Activated CD4-positive, alpha-beta T cell treated with anti-CD3 and anti-CD28 coated beads, Interleukin-2, Interleukin-4, amounts not matched to agents 100 ng/mL and 50 ng/mL, durations not matched to agents 16 hours and 8 hours (primary cell): ENCODE data around the gene RRN3.
"Not testable (repeated sequence)": the region's sequence is repeated elsewhere in the genome, so short reads cannot be mapped to it uniquely, and the experiment has no call there.

Experiments used
- DNase-seq: peaks from one replicate; pipeline ENCODE4 v3.0.0-alpha.2; 2020; ENCODE audit warnings: low spot score

The RRN3 gene

GRCh38 chr16:15027503-15028344 is 66.3 kb downstream of the RRN3 start:
- DNase-seq = not testable (repeated sequence)

DNA sequence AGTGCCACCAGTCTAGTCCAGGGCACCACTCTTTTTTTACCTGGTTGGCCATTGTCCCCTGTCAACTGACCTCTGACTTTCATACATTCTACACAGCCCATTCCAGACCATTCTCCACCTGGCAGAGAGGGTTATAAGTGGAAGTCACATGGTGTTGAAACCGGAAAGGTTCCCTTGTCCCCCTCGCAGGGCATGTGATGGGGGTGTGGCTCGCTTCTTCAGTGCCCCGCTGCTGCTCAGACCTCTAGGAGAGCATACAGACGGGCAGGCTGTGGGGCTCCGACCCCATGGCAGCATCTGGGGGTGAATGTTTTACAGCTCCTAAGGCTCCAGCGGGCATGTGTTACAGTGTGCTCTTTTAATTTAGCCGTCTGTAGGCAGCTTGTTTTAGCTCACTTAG is 67.0 kb downstream of the RRN3 start:
- DNase-seq = not testable (repeated sequence)

DNA sequence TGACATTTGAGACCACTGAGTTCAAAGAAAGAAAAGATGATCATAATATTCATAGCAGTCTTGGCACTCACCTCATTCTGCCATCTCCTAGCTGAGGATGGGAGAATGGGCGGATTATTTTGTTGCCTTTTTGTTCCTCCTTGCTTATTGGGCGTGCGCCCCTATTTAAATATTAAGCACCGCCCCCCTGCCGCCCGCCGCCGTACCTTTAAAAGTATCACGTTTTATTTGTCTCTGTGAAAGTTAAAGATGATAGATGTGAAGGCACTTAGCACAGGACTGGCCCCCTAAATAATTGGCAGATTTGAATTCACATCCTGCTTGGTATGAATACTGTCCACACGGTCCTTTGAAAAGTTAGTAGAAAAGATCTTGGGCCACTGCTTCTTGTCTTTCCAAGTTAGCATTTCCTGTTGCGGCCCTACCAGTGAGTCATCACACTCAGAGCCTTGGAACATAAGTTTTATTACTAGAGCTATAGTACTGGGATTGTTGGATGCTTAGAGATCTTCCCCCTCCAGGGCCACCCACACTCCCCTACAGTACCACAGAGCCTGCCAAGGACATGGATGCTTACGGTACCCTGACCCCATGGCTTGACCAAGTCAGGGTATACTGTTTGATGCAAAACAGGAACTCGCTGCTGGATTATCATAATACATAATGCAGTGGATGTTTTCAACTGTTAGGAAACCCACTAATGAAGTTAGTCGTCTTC is 68.7 kb downstream of the RRN3 start:
- not testable (repeated sequence) for DNase-seq

GRCh38 chr16:15024858-15025199 is 69.2 kb downstream of the RRN3 start:
- DNase-seq = not testable (repeated sequence)

DNA sequence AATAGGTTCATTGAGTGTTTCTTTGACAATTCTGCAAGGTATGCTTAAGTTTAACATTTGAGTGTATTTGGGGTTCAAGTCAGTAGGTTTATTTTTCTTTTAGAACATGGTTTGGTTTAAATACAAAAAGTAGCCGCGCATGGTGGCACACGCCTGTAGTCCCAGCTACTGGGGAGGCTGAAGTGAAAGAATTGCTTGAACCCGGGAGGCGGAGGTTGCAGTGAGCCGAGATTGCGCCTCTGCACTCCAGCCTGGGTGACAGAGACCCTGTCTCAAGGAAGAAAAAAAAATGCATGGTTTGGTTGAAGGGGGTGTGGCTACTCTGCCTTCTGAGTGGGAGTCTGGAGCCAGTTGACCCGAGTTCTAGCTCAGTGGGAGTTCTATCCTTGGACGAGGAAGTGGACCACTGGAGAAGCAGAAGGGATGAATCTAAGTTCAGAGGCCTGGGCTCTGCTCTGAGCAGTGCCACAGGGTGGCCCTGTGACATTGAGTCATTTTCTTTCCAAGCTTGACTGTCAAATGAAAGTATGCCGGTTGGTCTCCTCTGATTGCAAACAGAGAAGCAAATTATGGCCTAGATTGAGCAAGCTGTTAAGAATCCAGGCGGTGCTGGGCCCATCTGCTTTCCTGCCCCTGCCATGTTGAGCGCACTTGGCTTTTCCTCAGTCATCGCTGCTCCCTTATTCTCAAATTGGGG is 70.5 kb downstream of the RRN3 start:
- DNase-seq = not testable (repeated sequence)

DNA sequence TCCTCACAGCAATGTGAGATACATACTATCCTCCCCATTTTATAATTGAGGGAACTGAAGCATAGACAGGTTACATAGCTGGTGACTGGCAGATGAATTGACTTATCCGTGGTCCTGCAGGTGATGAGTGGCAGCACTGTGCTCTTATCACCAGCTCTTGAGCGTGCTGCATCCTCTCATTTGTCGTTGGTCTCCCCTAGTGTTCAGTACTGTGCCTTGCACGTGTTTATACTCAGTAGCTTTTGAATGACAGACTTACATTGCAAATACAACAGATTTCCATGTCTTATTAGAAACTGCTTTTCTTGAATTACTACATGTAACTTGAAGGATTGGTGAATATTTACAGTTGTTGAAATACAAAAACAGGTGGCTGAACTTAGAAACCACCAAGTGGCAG is 71.9 kb downstream of the RRN3 start:
- DNase-seq = peak; percentile 58

- DNase-seq = not testable (repeated sequence)
These were observed 72.6 kb downstream of the RRN3 start for GRCh38 chr16:15021429-15021828.

GRCh38 chr16:15016951-15017580 is 77.0 kb downstream of the RRN3 start:
- DNase-seq = not testable (repeated sequence)

GRCh38 chr16:15016354-15016753 is 77.7 kb downstream of the RRN3 start:
- not testable (repeated sequence) for DNase-seq

DNA sequence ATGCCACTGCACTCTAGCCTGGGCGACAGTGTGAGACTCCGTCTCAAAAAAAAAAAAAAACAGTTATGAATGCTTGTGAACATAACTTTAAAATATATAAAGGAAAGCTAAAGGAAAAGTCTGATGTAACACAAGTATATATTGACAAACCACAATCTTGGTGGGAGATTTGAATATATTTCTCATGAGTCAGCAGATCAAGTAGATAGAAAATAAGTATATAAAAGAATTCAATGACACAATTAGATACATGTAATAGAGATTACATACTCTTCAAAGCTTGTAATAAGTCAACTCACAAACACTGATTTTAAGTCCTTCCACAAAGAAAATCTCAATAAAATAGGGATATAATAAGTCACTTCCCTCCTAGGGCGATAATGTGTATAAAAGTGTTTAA is 78.4 kb downstream of the RRN3 start:
- DNase-seq = not testable (repeated sequence)

GRCh38 chr16:15012941-15013340 is 81.1 kb downstream of the RRN3 start:
- not testable (repeated sequence) for DNase-seq
